HG03159 (cell line): ENCODE results near the gene EIPR1.
A peak's percentile ranks its signal among the peaks of the same experiment; 100 is the strongest.

Experiments
- ATAC-seq: cut with Tn5 transposase; IDR thresholded peaks from one replicate; pipeline ENCODE4 v1.9.1; 2021; ENCODE audit warnings: mild to moderate bottlenecking, moderate library complexity; ENCODE audit not compliant: unreplicated experiment

Gene EIPR1

DNA sequence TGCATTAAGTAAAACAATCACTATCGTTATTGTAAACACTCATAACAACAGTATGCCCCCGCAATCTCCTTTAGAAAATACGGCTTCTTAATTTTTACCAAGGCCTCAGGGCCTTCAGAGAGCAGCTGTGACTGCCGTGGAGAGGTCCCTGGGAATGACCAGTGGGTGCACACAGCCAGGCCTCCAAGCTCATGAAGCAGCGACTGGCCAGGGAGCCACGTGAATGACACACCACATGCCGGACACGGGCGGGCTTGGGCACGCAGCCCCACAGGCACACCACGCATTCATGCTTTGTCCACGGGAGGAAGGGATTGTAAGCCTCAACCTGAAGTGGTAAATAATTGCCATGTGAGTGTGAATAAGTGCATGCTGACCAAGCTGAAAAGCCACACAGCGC lies 121.0 kb downstream of the EIPR1 start:
- ATAC-seq: no peak

DNA sequence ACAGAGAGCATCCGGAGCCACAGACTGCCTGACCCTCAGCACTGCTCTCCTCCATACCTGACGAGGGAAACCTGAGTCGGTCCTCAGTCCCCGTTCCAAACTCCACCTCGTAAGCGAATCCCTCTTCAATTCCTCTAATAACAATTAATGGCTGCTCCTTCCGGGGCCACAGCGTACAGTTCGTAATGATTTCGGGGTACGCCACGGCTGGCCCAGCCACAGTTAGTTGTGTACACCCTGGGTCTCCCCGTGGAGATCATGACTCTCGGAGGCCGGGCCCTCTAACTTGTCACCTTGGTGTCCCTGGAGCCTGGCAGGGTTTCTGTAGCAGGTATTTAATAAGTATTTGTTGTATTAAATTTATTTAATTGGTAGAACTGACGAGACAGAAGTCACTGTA lies 121.5 kb downstream of the EIPR1 start:
- ATAC-seq: no peak

DNA sequence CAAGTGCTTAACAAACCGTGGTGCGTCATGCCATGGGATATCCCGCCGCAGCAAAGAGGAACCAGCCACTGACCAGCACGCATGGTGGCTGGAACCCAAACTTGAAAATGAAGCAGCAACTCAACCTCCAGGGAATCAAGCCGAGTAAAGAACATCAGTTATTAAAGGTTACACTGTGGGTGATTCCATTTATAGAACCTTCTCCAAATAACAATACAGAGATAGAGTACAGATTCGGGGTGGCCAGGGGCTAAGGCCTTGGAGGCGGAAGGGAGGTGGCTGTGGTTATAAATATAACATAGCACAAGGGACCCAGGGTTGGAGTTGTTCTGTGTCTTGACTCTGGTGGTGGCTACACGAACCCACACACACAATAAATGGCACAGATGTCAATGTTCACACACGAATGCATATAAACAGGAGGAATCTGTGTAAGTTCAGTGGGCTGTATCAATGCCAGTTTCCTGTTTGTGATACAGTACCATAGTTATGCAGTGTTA lies 123.1 kb downstream of the EIPR1 start:
- ATAC-seq: peak; percentile 84

DNA sequence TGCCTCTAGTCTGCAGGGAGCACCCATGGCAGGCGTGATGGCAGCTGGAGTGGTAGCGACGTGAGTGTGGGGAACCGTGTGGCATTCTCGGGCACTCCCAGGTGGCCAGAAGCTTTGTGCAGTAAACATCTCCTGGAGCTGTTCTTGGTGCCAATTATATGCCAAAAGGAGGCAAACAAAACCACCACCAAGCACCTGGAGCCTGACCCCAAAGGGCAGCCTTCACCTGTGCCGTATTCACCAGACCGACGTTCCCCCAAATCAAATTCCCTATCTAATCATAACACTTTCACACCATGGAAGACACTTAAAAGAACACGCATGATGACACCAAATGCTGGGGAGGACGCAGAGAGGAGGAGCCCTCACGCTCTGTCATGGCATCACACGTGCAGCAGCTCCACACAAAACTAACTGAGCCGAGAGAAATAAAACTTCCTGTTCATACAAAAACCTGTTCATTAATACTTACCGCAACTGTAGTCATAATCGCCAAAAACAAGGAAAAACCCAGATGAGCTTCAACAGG lies 123.6 kb downstream of the EIPR1 start:
- ATAC-seq: no peak

DNA sequence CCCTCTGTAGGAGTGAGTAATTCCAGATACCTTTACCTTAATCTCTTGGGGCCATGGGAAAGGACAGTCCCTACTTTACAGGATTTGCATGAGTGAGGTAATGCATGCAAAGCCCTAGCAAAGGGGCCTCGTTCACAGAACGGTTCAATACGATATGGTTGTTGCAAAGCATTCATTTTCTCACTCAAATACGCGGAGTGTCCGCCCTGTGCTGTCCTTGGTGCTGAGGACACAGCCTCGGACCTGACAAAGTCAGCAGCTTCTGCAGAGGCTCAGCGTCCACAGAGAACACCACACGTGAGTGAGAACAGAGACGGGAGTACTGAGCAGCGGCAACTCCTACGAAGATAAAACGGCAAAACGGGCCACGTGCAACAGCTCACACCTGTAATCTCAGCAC lies 125.7 kb downstream of the EIPR1 start:
- ATAC-seq: no peak

DNA sequence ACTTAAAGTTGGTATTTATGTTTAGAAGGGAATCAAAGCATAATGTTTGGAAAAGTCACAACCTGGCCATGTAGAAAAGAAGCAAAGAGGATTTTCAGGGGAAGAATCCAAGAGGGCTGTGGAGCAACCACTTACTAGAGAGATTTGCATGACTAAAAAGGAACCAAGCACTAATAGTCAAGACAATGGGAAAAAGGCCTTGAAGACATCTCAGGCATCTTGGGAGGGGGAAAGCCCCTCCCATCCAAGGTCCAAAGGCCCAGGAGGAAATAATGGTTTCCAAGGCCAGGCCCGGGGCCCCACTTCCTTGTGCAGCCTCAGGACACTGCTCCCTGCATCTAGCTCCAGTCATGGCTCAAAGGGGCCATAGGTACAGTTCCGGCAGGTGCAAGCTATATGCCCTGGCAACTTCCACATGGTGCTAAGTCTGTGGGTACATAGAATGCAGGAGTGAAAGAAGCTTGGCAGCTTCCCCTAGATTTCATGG lies 128.1 kb downstream of the EIPR1 start:
- no peak for ATAC-seq

DNA sequence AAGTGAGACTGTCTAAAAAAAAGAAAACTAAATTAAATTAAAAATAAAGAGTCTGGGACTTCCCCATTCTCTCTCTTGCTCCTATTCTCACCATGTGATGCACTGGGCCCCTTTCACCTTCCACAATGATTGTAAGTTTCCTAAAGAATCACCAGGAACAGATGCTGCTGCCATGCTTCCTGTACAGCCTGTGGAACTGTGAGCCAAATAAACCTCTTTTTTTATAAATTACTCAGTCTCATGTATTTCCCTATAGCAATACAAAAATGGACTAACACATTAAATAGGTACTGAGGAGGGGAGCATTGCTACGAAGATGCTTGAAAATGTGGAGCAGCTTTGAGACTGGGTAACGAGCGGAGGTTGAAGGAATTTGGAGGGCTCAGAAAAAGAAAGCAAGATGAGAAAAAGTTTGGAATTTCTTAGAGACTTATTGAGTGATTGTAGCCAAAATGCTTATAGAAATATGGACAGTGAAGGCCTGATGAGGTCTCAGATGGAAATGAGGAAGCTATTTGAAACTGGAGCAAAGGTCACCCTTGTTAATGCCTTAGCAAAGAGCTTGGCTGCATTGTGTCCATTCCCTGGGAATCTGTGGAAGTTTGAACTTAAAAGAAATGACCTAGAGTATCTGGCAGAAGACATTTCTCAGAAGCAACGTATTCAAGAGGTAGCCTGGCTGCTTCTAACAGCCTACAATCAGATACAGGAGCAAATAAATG lies 128.7 kb downstream of the EIPR1 start:
- no peak for ATAC-seq

DNA sequence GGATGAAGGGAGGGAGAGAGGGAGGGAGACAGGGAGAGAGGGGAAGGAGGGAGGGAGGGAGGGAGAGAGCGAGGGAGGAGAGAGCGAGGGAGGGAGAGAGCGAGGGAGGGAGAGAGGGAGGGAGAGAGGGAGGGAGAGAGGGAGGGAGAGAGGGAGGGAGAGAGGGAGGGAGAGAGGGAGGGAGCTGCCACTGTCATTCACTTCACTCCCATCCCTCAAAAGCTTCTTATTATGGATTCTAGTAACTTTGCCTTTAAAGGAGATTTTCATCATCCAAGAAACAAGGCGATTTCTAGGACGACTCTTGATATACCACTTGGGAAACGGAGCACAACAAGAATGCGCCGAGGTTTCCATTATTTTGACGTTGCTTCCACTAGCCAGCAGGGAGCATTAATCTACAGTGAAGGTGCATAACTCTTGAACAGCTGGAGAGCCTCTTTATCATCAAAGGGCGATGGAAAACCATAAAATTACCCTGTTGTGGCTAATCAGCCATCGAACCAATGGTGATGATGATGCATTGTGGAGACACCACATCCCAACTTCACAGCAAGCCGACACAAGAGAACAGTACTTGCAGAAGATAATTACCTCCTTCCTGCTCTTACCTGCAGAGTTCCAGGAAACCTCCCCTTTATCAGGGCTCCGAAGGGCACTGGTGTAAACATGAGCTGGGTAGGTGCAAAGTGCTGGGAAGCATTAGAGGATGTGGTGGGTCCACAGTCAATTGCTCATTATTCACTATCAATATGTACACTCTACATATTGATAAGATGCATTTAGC lies 130.5 kb downstream of the EIPR1 start:
- no peak for ATAC-seq

DNA sequence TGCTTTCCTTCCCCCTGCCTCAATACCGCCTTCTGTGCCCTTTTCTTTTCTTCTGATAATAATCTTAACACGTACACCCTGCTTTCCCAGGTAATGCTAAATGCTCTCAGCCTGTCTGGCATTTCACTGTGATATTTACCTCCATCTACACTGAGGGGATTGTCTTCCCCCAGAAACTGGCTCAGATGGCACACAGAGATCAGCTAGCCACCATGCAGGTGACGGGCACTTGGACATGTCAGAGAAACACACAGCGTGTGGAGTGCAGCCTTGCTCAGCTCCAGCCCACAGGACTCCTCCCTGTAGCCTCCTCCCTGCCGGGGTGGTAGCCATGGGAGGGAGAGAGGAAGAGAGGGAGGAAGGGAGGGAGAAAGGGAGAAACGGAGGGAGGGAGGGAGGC lies 131.2 kb downstream of the EIPR1 start:
- no peak for ATAC-seq

DNA sequence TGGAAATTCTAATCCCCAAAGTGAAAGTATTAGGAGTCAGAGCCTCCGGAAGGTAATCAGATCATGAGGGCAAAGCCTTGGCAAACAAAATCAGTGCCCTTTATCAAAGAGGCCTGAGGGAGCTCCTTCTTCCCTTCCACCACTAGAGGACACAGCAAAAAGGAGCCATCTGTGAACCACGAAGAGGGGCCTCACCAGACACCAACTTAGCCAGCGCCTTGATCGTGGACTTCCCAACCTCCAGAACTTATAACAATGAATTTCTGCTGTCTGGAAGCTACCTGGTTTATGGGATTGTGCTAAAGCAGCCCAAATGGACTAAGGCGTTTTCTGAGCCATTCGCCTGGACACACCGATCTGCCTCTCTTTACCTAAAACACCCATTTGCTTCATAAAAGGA lies 133.1 kb downstream of the EIPR1 start:
- ATAC-seq: no peak

DNA sequence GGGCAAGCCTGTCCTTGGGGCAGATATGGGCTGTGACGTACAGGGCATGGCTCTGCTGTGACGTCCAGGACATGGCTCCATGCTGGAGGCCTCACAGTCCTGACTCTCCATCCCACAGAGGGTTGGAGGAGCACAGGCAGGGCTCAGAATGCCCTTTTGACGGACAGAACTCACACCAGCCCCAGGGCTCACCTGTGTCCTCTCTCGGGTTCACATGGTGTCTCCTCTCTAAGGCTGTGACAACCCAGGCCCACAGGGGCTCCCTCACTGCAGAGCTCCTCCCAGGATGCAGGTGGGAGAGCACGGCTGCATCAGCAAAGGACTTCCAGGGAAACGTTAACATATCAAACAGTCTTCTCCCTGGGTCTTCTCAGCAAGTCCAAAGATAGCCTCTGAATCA lies 133.8 kb downstream of the EIPR1 start:
- no peak for ATAC-seq

DNA sequence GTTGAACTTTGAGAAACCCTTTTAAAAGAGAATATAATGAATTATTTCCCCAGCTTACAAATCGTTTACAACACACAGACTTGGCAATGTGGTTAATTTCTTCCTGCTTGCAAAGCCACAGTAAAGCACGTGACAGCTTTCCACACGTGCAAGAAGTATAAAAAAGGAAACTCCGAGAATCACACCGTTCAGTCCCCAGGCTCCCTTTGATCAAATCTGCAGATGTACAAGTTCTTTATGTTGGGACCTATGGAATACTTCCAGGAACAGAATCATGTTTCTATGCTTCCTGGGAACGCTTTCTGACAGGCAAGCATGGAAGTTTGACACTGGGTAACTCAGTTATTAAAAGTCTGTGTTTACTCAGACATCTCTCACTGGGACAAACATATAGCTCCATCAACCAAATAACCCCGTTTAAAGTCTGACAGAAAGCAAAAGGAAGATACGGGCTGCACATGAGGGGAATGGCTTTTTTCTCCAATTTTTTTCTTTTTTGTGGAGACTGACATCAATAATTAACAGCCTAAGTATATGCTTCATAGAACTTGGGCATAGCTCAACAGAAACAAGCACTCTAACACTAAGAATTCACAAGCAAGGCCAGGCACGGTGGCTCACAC lies 134.8 kb downstream of the EIPR1 start:
- ATAC-seq: peak; percentile 65

DNA sequence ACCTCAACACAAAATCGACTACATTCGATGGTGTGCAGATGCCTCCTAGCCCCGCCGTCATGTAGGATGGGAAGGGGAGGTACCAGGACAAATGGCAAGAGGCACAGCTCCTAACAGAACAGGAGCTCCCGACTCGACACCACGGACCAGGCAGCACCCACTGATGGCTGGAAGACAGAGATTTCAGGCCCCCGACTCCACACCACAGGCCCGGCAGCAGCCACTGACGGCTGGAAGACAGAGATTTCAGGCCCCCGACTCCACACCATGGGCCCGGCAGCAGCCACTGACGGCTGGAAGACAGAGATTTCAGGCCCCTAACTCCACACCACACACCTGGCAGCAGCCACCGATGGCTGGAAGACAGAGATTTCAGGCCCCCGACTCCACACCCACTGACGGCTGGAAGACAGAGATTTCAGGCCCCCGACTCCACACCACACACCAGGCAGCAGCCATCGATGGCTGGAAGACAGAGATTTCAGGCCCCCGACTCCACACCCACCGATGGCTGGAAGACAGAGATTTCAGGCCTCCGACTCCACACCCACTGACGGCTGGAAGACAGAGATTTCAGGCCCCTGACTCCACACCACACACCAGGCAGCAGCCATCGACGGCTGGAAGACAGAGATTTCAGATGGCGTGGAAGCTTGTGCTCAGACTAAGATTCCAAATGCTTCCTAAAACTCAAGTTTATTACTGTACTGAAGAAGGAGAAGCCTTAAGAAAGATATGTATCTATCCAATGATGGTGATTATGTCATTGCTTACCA lies 135.5 kb downstream of the EIPR1 start:
- no peak for ATAC-seq

DNA sequence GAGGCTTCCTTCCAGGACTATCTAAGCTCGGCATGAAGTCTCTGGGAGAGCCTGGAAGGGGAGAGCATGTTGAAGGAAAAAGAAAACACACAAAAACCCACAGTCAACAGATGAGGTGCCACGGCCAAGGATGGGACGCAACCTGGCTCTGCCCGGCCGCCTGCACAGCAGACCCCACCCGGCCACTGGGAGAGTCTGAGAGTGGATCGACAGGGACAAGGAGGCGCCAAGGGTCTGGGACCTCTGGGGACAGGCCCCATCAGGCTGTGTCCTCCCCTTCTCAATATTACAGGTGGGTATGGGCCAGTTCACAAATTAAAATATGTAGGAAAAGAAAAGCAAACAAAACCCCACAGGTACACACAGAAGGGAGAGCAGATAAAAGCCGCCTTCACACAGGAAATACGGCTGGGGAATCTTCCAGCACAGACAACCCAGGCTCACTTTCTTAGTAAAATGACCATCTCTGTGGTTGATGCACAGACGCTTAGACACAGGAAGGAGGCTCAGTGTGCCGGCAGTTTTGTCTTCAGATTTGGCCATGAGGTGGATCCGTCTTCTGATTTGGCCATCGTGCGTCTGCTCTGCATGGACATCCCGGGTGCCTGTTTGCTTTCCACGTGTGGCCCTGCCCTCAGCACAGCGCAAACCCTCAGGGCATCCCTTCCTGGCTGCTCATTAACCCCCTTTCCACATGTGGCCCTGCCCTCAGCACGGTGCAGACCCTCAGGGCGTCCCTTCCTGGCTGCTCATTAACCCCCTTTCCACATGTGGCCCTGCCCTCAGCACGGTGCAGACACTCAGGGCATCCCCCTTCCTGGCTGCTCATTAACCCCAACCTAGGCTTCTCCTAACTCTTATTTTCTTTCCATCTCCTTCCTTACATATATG lies 138.4 kb downstream of the EIPR1 start:
- ATAC-seq: peak; percentile 53

DNA sequence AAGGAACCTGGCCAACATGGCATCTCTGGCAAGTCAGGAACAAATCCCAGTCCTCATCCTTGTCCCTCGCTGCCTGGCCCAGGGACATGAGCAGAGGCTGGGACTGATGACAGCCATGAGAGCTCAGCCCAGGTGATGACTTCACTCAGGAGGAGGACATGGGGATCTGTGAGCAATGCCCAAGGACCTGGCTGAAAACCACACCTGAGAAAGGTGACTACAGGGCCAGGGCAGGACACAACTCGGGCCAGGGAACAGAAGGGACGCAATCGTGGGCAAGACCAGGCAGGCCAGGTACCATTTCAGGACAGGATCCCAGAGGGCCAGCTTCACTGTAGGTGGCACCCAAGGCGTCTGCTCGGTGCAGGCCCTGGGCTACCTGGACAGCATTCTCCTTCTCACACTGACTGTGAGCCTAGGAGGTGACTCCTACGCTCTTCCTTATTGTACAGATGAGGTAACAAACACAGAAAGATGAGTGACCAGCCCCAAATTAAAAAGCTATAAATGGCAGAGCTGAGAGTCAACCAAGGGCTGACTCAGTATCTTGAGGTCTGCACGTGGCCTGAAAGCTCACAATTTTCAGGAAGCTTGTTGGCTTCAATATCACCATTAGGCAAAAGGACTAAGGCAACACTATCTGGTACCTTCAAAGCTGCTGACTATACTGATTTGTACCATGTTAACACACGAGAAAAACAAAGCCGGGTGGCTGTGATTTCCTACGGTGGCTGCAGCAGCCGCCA lies 141.1 kb downstream of the EIPR1 start:
- ATAC-seq: no peak

DNA sequence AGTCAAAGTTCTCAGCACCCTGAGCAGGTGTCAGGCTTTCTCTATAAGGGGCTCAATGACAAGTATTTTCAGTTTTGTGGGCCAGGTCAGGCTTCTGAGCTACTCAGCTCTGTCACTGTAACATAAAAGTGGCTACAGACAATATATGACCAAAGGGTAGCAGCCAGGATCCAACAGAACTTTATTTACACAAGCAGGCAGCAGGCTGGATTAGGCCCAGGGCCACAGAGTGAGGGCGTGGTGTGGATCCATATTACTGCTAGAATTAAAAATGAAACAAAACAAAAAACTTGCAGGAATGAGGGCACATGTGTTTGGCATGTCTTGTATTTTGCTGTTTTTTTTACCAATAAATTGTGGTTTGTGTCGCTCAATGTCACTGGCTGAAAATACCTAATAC lies 143.7 kb downstream of the EIPR1 start:
- no peak for ATAC-seq

DNA sequence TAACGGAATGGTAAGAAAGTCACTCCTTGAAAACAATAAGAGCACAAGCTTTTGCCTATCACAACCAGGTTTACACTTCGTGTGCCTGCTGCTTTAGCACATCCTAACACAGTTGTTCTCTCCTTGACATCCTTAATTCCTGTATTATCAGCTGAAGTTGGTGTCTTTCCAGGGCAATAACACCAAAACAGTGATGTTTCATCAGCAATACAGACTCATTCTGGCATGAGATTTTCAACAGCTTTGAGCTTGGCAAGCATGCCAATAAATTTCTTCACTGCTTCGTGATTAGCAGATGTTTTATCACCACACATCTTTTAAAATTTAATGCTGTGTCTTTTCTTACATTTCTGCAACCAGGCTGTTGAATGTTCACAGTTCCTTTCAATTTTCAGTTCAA lies 148.4 kb downstream of the EIPR1 start:
- ATAC-seq: no peak

DNA sequence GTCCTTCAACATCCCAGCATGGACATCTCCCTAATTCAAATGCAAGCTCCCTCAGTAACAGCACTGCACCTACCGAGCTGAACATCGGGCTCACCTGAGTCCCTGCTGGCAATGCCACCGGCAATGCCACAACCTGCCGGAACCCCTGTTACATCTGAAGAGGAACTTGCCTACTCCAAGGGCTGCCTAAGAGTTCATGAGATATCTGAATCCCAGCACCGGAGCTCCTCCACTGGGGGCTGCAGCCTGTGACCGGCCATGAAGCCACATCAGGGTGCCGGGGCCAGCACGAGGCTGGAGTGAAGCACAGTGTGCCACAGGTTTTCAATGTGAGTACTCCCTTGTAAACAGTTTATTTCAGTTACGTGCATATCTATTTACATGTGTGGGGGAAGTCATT lies 152.9 kb downstream of the EIPR1 start:
- no peak for ATAC-seq
